ENCODE measurements around the gene KRT2. TPM values are rescaled to one million over a fixed set of nuclear protein-coding genes. Genes with fewer than 3 reads are reported as not detected.

Gene KRT2
- polyA plus RNA-seq, 2 donors = 0.09 to 0.12 TPM

DNA sequence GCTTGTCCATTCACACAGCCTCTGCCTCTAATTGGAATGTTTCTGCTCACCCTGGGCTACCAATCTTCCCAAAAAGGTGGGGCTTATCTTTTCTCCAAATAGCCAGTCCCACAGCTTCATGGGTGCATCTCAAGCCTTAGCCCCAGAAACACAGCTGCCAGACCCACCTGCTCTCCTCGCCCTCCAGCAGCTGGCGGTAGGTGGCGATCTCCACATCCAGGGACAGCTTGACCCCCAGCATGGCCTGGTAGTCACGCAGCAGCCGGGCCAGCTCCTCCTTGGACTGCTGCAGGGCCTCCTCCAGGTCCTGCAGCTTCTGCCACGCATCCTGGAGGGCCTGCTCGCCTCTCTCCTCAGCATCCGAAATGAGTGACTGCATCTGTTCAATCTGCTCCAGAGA lies 40.2 kb upstream of the KRT2 start:
- Histone ChIP-seq H3K27ac (ENCODE audit: low read depth in 2 of 2, low read length in 1 of 2) (no peak overlapping the region), H3K9me3 (ENCODE audit: control insufficient read depth in 2 of 2, insufficient read depth in 1 of 2, low read depth in 1 of 2, low read length in 1 of 2) (no peaks in the 10 kb centered on the region), H3K27me3 (ENCODE audit: control insufficient read depth in 1 of 2, insufficient read depth in 2 of 2, low read length in 2 of 2) (no peaks in the 10 kb centered on the region), H3K4me3 (ENCODE audit: low read depth in 1 of 2, low read length in 2 of 2) (no peak overlapping the region), H3K4me1 (ENCODE audit: control insufficient read depth in 2 of 2, insufficient read depth in 2 of 2, low read length in 1 of 2) (peaks cover 0 to 15% of the 10 kb centered on the region in 2 donors), H3K36me3 (ENCODE audit: control insufficient read depth in 2 of 2, insufficient read depth in 2 of 2, low read length in 1 of 2) (no peaks in the 10 kb centered on the region)
- WGBS, 2 donors = 75 to 87% methylated on average over 8 of the region's 8 CpGs

DNA sequence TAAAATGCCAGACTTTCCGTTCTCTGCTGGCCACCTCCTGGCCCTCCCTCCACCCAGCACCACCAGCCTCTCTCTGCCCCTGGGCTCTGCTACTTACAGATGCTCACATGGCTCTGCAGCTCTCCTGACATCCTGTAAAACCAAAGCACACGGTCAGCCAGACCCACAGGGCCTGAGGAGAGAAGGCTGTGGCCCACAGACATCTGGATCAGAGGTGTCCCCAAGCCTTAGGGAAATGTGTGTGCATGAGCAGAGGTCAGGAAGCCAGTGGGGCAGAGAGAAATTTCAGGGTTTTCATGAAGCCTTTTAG lies 39.8 kb upstream of the KRT2 start:
- no peaks in the 10 kb centered on the region for H3K9me3 ChIP-seq (ENCODE audit: control insufficient read depth in 2 of 2, insufficient read depth in 1 of 2, low read depth in 1 of 2, low read length in 1 of 2)
- H3K27me3 ChIP-seq (ENCODE audit: control insufficient read depth in 1 of 2, insufficient read depth in 2 of 2, low read length in 2 of 2) = no peaks in the 10 kb centered on the region
- no peak overlapping the region for H3K27ac ChIP-seq (ENCODE audit: low read depth in 2 of 2, low read length in 1 of 2)
- no peak overlapping the region for H3K4me3 ChIP-seq (ENCODE audit: low read depth in 1 of 2, low read length in 2 of 2)
- peaks cover 0 to 15% of the 10 kb centered on the region in 2 donors for H3K4me1 ChIP-seq (ENCODE audit: control insufficient read depth in 2 of 2, insufficient read depth in 2 of 2, low read length in 1 of 2)
- no peaks in the 10 kb centered on the region for H3K36me3 ChIP-seq (ENCODE audit: control insufficient read depth in 2 of 2, insufficient read depth in 2 of 2, low read length in 1 of 2)
- 68 to 70% methylated on average over 2 of the region's 2 CpGs for WGBS, 2 donors

DNA sequence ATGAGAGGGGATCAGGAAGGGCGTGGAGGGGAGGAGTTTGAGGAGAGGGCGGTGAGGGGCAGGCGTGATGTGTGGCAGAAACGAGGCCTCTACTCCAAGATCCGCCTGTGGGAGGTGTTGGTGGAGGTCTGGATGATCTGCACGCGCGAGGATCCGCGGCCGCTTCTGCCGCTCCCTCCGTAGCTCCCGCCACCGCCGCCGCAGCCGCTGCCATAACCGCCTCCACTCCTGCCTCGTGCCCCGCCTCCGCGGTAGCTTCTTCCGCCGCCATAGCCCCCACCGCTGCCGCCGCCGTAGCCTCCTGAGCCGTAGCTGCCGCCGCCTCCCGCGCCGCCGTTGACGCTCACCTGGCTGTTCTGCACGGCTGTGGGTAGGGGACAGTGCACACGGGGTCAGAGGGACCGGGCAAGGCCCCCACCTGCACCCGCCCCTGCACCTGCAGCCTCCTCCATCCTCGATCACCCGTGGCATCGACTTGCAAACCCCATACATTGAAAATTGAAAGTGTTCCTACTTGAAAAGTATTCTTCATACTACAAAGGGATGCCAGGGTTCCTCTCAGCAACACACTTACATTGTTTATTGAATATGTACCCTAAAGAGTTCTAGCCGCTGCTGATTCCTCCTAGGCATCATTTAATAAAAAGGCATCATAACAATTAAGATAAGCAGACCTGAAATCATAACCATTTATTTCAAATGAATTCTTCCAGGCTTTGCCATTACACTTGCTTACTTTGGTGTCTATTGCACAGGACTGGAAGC lies 39.2 kb upstream of the KRT2 start:
- peaks cover 0 to 15% of the 10 kb centered on the region in 2 donors for H3K4me1 ChIP-seq (ENCODE audit: control insufficient read depth in 2 of 2, insufficient read depth in 2 of 2, low read length in 1 of 2)
- H3K4me3 ChIP-seq (ENCODE audit: low read depth in 1 of 2, low read length in 2 of 2) = peak overlapping the region; percentile 32 to 38
- 3% methylated on average over 43 to 45 of the region's 45 CpGs for WGBS, 2 donors
- H3K27ac ChIP-seq (ENCODE audit: low read depth in 2 of 2, low read length in 1 of 2) = no peak overlapping the region
- H3K9me3 ChIP-seq (ENCODE audit: control insufficient read depth in 2 of 2, insufficient read depth in 1 of 2, low read depth in 1 of 2, low read length in 1 of 2) = no peaks in the 10 kb centered on the region
- H3K36me3 ChIP-seq (ENCODE audit: control insufficient read depth in 2 of 2, insufficient read depth in 2 of 2, low read length in 1 of 2) = no peaks in the 10 kb centered on the region
- no peaks in the 10 kb centered on the region for H3K27me3 ChIP-seq (ENCODE audit: control insufficient read depth in 1 of 2, insufficient read depth in 2 of 2, low read length in 2 of 2)

DNA sequence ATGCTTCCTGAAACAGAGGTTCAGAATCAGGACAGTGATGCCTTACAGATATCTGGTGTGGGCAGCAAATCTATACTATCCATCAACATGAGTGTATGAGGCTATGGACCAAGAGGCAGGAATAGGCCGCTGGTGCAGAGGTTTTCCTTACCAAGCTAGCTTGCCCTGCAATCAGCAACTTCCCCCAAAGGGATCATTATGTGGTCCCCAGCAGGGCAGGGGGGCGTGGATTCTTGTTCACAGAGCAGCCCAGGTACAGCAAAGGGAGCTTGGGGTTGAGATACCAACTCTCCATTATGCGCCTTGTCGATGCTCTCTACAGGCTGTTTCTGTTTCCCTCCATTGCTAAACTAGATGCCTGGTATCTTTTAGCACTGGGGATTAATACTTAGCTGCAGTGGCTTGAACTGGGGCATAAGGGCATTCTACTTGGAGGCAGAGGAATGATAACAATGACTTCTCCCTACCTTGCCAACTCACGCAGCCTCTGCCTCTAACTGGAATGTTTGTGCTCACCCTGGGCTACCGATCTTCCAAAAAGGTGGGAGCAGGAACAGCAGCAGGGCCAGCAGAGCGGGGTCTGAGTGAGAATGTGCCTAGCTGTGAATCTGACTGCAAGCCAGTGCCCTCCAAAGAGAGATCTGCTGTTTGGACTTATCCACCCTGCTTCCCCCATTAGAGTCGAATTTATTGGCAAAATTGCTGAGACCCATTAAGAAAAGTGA lies 38.5 kb upstream of the KRT2 start:
- Histone ChIP-seq H3K27me3 (ENCODE audit: control insufficient read depth in 1 of 2, insufficient read depth in 2 of 2, low read length in 2 of 2) (no peaks in the 10 kb centered on the region), H3K4me1 (ENCODE audit: control insufficient read depth in 2 of 2, insufficient read depth in 2 of 2, low read length in 1 of 2) (peaks cover 0 to 15% of the 10 kb centered on the region in 2 donors), H3K27ac (ENCODE audit: low read depth in 2 of 2, low read length in 1 of 2) (no peak overlapping the region), H3K9me3 (ENCODE audit: control insufficient read depth in 2 of 2, insufficient read depth in 1 of 2, low read depth in 1 of 2, low read length in 1 of 2) (no peaks in the 10 kb centered on the region), H3K36me3 (ENCODE audit: control insufficient read depth in 2 of 2, insufficient read depth in 2 of 2, low read length in 1 of 2) (no peaks in the 10 kb centered on the region), H3K4me3 (ENCODE audit: low read depth in 1 of 2, low read length in 2 of 2) (peak overlapping the region in 1 of 2 donors; percentile 38)
- WGBS, 2 donors = 62 to 68% methylated on average over 8 of the region's 8 CpGs

DNA sequence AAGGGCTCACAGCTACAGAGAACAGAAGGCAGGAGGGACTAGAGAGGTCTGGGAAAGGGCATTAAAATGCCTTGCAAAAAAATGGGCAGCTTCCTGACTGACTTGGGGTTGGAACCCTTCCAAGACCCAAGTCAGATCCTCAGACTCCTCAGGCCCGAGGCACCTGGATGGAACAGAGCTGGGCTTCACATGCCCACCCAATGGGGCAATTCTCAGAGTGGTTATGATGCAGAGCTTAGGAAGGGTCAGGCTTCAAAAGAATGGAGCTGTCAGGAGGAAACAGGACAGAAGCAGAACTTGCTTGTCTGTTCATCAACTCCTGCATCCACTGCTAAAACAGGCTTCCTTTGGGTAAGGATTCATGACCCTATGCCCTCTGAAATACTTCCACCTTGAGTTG lies 37.9 kb upstream of the KRT2 start:
- H3K27ac ChIP-seq (ENCODE audit: low read depth in 2 of 2, low read length in 1 of 2) = no peak overlapping the region
- no peaks in the 10 kb centered on the region for H3K27me3 ChIP-seq (ENCODE audit: control insufficient read depth in 1 of 2, insufficient read depth in 2 of 2, low read length in 2 of 2)
- H3K4me1 ChIP-seq (ENCODE audit: control insufficient read depth in 2 of 2, insufficient read depth in 2 of 2, low read length in 1 of 2) = peaks cover 0 to 15% of the 10 kb centered on the region in 2 donors
- no peaks in the 10 kb centered on the region for H3K36me3 ChIP-seq (ENCODE audit: control insufficient read depth in 2 of 2, insufficient read depth in 2 of 2, low read length in 1 of 2)
- no peaks in the 10 kb centered on the region for H3K9me3 ChIP-seq (ENCODE audit: control insufficient read depth in 2 of 2, insufficient read depth in 1 of 2, low read depth in 1 of 2, low read length in 1 of 2)
- WGBS, 2 donors = 73 to 78% methylated on average over 1 of the region's 1 CpG
- no peak overlapping the region for H3K4me3 ChIP-seq (ENCODE audit: low read depth in 1 of 2, low read length in 2 of 2)

DNA sequence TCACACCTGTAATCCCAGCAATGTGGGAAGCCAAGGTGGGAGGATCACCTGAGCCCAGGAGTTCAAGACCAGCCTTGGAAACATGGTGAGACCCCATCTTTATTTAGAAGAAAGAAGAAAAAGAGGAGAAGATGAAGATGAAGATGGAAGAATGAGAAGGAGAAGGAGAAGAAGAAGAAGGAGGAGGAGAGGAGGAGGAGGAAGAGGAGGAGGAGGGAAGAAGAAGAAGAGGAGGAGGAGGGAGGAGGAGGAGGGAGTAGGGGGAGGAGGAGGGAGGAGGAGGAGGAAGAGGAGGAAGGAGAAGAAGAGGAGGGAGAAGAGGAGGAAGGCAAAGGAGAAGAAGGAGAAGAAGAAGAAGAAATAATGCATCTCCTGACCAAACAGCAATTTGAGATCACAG lies 37.2 kb upstream of the KRT2 start:
- H3K36me3 ChIP-seq (ENCODE audit: control insufficient read depth in 2 of 2, insufficient read depth in 2 of 2, low read length in 1 of 2) = no peaks in the 10 kb centered on the region
- H3K9me3 ChIP-seq (ENCODE audit: control insufficient read depth in 2 of 2, insufficient read depth in 1 of 2, low read depth in 1 of 2, low read length in 1 of 2) = no peaks in the 10 kb centered on the region
- H3K27ac ChIP-seq (ENCODE audit: low read depth in 2 of 2, low read length in 1 of 2) = no peak overlapping the region
- H3K4me3 ChIP-seq (ENCODE audit: low read depth in 1 of 2, low read length in 2 of 2) = no peak overlapping the region
- no peaks in the 10 kb centered on the region for H3K27me3 ChIP-seq (ENCODE audit: control insufficient read depth in 1 of 2, insufficient read depth in 2 of 2, low read length in 2 of 2)
- H3K4me1 ChIP-seq (ENCODE audit: control insufficient read depth in 2 of 2, insufficient read depth in 2 of 2, low read length in 1 of 2) = peaks cover 0 to 20% of the 10 kb centered on the region in 2 donors

DNA sequence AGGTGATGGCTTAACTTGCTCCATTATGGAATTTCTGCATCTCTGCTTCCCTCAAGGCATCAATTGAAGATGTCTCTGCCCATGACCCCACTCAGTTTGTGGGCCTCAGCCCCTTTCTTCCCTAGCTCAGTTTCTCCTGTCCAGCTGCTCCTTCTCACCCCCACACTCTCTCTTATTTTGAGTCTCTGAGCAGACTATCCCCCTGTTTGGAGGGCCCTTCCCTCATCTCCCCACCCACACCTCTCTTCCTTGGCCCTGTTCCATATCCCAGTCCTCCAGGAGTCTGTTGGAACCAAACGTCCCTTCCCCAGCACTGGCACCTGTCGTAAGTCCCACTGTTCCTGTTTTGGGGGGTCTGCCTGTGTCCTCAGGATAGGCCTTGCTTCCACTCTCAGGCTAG lies 36.5 kb upstream of the KRT2 start:
- H3K9me3 ChIP-seq (ENCODE audit: control insufficient read depth in 2 of 2, insufficient read depth in 1 of 2, low read depth in 1 of 2, low read length in 1 of 2) = no peaks in the 10 kb centered on the region
- H3K4me1 ChIP-seq (ENCODE audit: control insufficient read depth in 2 of 2, insufficient read depth in 2 of 2, low read length in 1 of 2) = peaks cover 0 to 26% of the 10 kb centered on the region in 2 donors
- no peak overlapping the region for H3K27ac ChIP-seq (ENCODE audit: low read depth in 2 of 2, low read length in 1 of 2)
- H3K27me3 ChIP-seq (ENCODE audit: control insufficient read depth in 1 of 2, insufficient read depth in 2 of 2, low read length in 2 of 2) = no peaks in the 10 kb centered on the region
- no peaks in the 10 kb centered on the region for H3K36me3 ChIP-seq (ENCODE audit: control insufficient read depth in 2 of 2, insufficient read depth in 2 of 2, low read length in 1 of 2)
- 68 to 76% methylated on average over 2 of the region's 2 CpGs for WGBS, 2 donors
- H3K4me3 ChIP-seq (ENCODE audit: low read depth in 1 of 2, low read length in 2 of 2) = no peak overlapping the region

DNA sequence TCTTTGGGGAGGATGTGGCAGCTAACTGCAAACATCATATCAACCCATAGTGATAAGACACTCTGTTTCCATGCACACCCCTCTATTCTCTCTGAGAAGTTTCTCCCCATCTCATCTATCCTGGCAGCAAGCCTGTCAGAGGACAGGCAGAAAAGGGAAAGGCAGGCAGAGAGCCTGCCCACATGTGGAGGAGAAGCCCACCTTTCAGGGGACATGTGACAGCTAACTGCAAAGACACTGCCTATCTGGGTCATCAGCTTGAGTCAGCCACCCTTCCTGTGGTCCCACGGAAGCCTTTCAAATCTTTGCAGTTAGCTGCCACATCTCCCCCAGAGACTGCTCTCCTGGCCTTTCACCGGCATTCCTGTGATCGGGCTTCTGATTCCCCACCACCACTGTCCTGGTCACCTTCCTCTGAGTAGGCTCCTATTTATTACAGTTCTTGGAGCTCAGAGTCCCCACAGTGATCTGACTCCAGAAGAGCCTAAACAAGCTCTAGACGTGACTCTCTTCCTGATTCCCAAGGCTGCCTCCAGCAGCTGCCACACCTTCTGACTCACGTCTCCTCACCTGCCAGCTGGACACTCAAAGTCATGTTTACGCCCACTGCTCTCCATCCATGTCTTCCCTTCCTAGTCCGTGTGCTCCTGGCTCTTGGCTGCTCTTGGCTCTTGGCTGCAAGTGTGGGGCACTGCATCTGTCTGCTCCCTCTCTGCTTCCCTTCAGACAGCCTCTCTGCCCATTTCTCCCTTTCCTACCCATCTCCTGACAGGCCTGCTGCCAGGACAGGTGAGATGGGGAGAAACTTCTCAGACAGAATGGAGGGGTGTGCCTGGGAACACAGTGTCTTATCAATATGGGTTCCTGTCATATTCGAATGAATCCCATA lies 35.7 kb upstream of the KRT2 start:
- 56 to 60% methylated on average over 8 of the region's 8 CpGs for WGBS, 2 donors
- Histone ChIP-seq H3K27ac (ENCODE audit: low read depth in 2 of 2, low read length in 1 of 2) (peak overlapping the region in 1 of 2 donors; percentile 85), H3K9me3 (ENCODE audit: control insufficient read depth in 2 of 2, insufficient read depth in 1 of 2, low read depth in 1 of 2, low read length in 1 of 2) (no peaks in the 10 kb centered on the region), H3K36me3 (ENCODE audit: control insufficient read depth in 2 of 2, insufficient read depth in 2 of 2, low read length in 1 of 2) (no peaks in the 10 kb centered on the region), H3K4me3 (ENCODE audit: low read depth in 1 of 2, low read length in 2 of 2) (no peak overlapping the region), H3K4me1 (ENCODE audit: control insufficient read depth in 2 of 2, insufficient read depth in 2 of 2, low read length in 1 of 2) (peaks cover 0 to 26% of the 10 kb centered on the region in 2 donors), H3K27me3 (ENCODE audit: control insufficient read depth in 1 of 2, insufficient read depth in 2 of 2, low read length in 2 of 2) (no peaks in the 10 kb centered on the region)

DNA sequence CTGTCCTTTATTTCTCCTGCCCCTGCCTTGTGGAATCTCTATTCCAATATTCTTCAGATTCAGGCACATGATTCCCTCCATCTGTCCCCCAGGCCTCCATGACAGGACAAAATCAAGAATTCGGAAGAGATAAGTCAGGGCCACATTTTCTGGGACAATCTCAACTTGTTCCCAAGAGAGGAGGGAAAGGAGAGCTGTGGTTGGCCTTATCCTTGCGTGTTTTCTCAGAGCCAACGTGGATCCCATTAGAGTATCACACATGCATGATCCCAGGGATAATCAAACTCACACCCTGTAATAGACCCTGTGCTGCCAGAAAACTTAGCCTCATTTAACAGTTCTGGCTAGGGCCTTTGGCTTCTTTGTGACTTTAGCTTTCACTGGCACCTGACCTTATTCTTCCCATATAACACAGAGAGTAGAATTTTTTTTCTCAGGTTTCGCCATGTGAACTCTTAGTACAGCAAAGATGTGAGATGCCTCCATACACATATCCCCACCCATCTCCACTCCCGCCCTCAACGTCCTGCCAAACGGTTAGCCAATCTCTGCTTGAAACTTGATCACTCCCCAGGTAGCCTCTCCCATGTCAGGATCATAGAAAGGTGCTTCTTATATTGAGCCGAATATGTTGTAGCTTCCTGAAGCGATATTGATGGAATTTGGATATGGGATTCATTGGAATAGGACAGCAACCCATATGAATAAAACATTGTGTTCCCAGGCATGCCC lies 34.9 kb upstream of the KRT2 start:
- no peaks in the 10 kb centered on the region for H3K36me3 ChIP-seq (ENCODE audit: control insufficient read depth in 2 of 2, insufficient read depth in 2 of 2, low read length in 1 of 2)
- WGBS, 2 donors = 58 to 69% methylated on average over 9 of the region's 9 CpGs
- no peaks in the 10 kb centered on the region for H3K9me3 ChIP-seq (ENCODE audit: control insufficient read depth in 2 of 2, insufficient read depth in 1 of 2, low read depth in 1 of 2, low read length in 1 of 2)
- H3K27ac ChIP-seq (ENCODE audit: low read depth in 2 of 2, low read length in 1 of 2) = peak overlapping the region in 1 of 2 donors; percentile 85
- no peaks in the 10 kb centered on the region for H3K27me3 ChIP-seq (ENCODE audit: control insufficient read depth in 1 of 2, insufficient read depth in 2 of 2, low read length in 2 of 2)
- peaks cover 0 to 26% of the 10 kb centered on the region in 2 donors for H3K4me1 ChIP-seq (ENCODE audit: control insufficient read depth in 2 of 2, insufficient read depth in 2 of 2, low read length in 1 of 2)
- H3K4me3 ChIP-seq (ENCODE audit: low read depth in 1 of 2, low read length in 2 of 2) = no peak overlapping the region
